Smooth muscle cell of trachea (primary cell): ENCODE results near the gene BHLHE40. TPM values are rescaled to one million over a fixed set of nuclear protein-coding genes. Genes with fewer than 3 reads are reported as not detected.

Experiments used
- total RNA-seq: library from RNA; depleted of rRNA; stranded (reverse); fragments of >200 nt; gene quantifications from 2 replicates; pipeline ENCODE4 v1.2.1, GENCODE V29; 2014

Gene BHLHE40
- total RNA-seq: 6.3 and 22.7 TPM in 2 replicates

DNA sequence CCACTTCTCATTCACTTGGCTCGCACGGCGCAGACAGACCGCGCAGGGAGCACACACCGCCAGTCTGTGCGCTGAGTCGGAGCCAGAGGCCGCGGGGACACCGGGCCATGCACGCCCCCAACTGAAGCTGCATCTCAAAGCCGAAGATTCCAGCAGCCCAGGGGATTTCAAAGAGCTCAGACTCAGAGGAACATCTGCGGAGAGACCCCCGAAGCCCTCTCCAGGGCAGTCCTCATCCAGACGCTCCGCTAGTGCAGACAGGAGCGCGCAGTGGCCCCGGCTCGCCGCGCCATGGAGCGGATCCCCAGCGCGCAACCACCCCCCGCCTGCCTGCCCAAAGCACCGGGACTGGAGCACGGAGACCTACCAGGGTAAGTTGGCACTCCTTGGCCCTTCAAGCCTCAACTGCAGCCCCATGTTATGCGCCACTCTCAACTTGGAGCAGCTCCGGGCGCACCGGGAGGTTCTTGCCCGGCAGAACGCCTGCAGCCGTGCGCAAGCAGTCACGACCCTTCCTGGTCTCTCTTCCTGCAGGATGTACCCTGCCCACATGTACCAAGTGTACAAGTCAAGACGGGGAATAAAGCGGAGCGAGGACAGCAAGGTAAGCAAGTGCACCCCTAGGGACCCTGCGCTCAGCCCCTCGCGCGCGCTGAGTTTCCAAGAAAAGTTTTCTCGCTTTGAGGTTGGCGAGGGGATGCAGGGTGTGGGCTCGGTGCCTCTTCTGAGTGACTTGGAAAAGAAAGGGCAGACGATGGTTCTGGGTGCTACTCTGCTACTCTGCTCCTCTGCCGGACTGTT lies at the start of gene BHLHE40:
Gene BHLHE40 (plus strand): TSS at position 10 of the 801 bp plus-strand sequence. CDS start 282 bp downstream, at position 292.

Other genes starting within 250 kb of the BHLHE40 start
- gene ARL8B, start 142.9 kb downstream of the BHLHE40 start, total RNA-seq: 70.1 and 83.9 TPM in 2 replicates
- gene EDEM1, start 208.3 kb downstream of the BHLHE40 start, total RNA-seq: 27.5 and 36.5 TPM in 2 replicates